Prostate gland (tissue), 2 donors: Measurements from ENCODE around the gene CD63. TPM values are rescaled to one million over a fixed set of nuclear protein-coding genes. Genes with fewer than 3 reads are reported as not detected.

Source experiments
- DNase-seq: peaks from one replicate; pipeline ENCODE4 v3.0.0-alpha.2; 2019; ENCODE audit warnings: low spot score
- H3K27ac ChIP-seq, 2 donors: fragments of 200-600 bp; sonication (generic); 2 replicates each; pipeline ENCODE4 v1.5.1; 2017 to 2019
- H3K27me3 ChIP-seq: fragments of 200-600 bp; sonication (generic); replicated peaks from 2 replicates; pipeline ENCODE4 v1.5.1; 2019; ENCODE audit not compliant: insufficient read depth
- H3K36me3 ChIP-seq, 2 donors: fragments of 200-600 bp; sonication (generic); 1 replicate in 1 of 2; 2 replicates in 1 of 2; pipeline versions ENCODE4 v1.5.1 to v1.8.1; 2017 to 2019
- H3K4me1 ChIP-seq: fragments of 200-600 bp; sonication (generic); replicated peaks from 2 replicates; pipeline ENCODE4 v1.5.1; 2019
- H3K4me3 ChIP-seq, 2 donors: fragments of 200-600 bp; sonication (generic); 2 replicates each; pipeline ENCODE4 v1.5.1; 2017 to 2019
- H3K9me3 ChIP-seq: fragments of 200-600 bp; sonication (generic); 2 replicates; pipeline ENCODE4 v1.5.1; 2017
- CTCF ChIP-seq, 4 experiments: fragments of 200-600 bp in 2 of 4; fragments of 450-650 bp in 2 of 4; sonication (generic) in 2 of 4; IDR thresholded peaks; 1 replicate in 3 of 4; 2 replicates in 1 of 4; pipeline ENCODE4 v1.5.1; 2016 to 2019; ENCODE audit warnings: antibody characterized with exemption in 4 of 4, mild to moderate bottlenecking in 2 of 4, moderate library complexity in 2 of 4
- POLR2A ChIP-seq: fragments of 450-650 bp; IDR thresholded peaks from one replicate; pipeline ENCODE4 v1.6.1; 2016; ENCODE audit warnings: antibody characterized with exemption, mild to moderate bottlenecking
- POLR2AphosphoS5 ChIP-seq: sonication (generic); formaldehyde crosslinking; IDR thresholded peaks from one replicate; pipeline ENCODE4 v1.6.1; 2017; ENCODE audit warnings: antibody characterized with exemption
- WGBS: methylation state at CpG from one replicate; pipeline ENCODE4 v1.1.5; 2018; 5-methylcytosine and 5-hydroxymethylcytosine counted together
- intact Hi-C: fragments of 100-400 bp; cut with DNase I; formaldehyde crosslinking; loops from one replicate; pipeline ENCODE4 v1.14.2; 2022
- total RNA-seq, 2 donors: library from RNA; depleted of rRNA; stranded (reverse); fragments of >200 nt; gene quantifications; one replicate each; pipeline ENCODE4 v1.1.0, GENCODE V29; 2016

CD63 gene
- total RNA-seq, 2 donors from 2014 or later = 485 to 585 TPM

- Histone ChIP-seq H3K4me1 (no peaks in the 10 kb centered on the region), H3K36me3 (no peaks in the 10 kb centered on the region), H3K4me3 (peak overlapping the region; percentile 39 to 43), H3K9me3 (no peaks in the 10 kb centered on the region), H3K27me3 (no peaks in the 10 kb centered on the region), H3K27ac (peak overlapping the region; percentile 62 to 65)
- DNase-seq = no peak
- WGBS = 51% methylated on average over 2 of the region's 2 CpGs
- intact Hi-C loops = no loop called here
- TF ChIP-seq POLR2A (no peak), POLR2AphosphoS5 (no peak), CTCF (IDR thresholded peaks at IDR 0.05) (no peak)
Observed at GRCh38 chr12:55706568-55707218, 22.1 kb downstream of the CD63 start.

- intact Hi-C loops = no loop called here
- H3K36me3 ChIP-seq = no peaks in the 10 kb centered on the region
- H3K9me3 ChIP-seq = no peaks in the 10 kb centered on the region
- H3K4me1 ChIP-seq = no peaks in the 10 kb centered on the region
- H3K4me3 ChIP-seq = peak overlapping the region; percentile 4 to 39
- WGBS = 49% methylated on average over 5 of the region's 5 CpGs
- peak overlapping the region; percentile 62 to 65 for H3K27ac ChIP-seq
- no peak for TF ChIP-seq POLR2AphosphoS5
- peak in 2 of 4 experiments; percentile 11 to 26 for TF ChIP-seq CTCF (IDR thresholded peaks at IDR 0.05)
- no peak for TF ChIP-seq POLR2A
- no peaks in the 10 kb centered on the region for H3K27me3 ChIP-seq
- no peak for DNase-seq
Observed at GRCh38 chr12:55705782-55706402, 22.9 kb downstream of the CD63 start.

GRCh38 chr12:55704824-55705718 is 23.7 kb downstream of the CD63 start:
- H3K27ac ChIP-seq = peak overlapping the region; percentile 30 to 62
- no peak overlapping the region for H3K4me3 ChIP-seq
- no peaks in the 10 kb centered on the region for H3K9me3 ChIP-seq
- intact Hi-C loops = no loop called here
- H3K36me3 ChIP-seq = no peaks in the 10 kb centered on the region
- TF ChIP-seq POLR2A (no peak), CTCF (IDR thresholded peaks at IDR 0.05) (no peak), POLR2AphosphoS5 (no peak)
- no peak for DNase-seq
- no peaks in the 10 kb centered on the region for H3K4me1 ChIP-seq
- WGBS = 69% methylated on average over 9 of the region's 9 CpGs
- H3K27me3 ChIP-seq = no peaks in the 10 kb centered on the region

- Histone ChIP-seq H3K4me1 (no peaks in the 10 kb centered on the region), H3K4me3 (no peak overlapping the region)
Observed at GRCh38 chr12:55703901-55704761, 24.7 kb downstream of the CD63 start.

More at GRCh38 chr12:55703901-55704761, 24.7 kb downstream of the CD63 start:
- TF ChIP-seq POLR2A = no peak
- no peak for TF ChIP-seq CTCF (IDR thresholded peaks at IDR 0.05)
- TF ChIP-seq POLR2AphosphoS5 = no peak
- no peak for DNase-seq
- intact Hi-C loops = no loop called here
- Histone ChIP-seq H3K36me3 (no peaks in the 10 kb centered on the region), H3K27me3 (no peaks in the 10 kb centered on the region), H3K9me3 (no peaks in the 10 kb centered on the region), H3K27ac (peak overlapping the region; percentile 30 to 34)
- 62% methylated on average over 6 of the region's 6 CpGs for WGBS
